ENCODE data around the gene NCCRP1.
"Not testable (repeated sequence)": the region's sequence is repeated elsewhere in the genome, so short reads cannot be mapped to it uniquely, and the experiment has no call there.

NCCRP1 gene

GRCh38 chr19:39212375-39212742 lies 15.6 kb downstream of the NCCRP1 start:
- Histone ChIP-seq H3K27ac (replicated peaks; ENCODE audit: low read length) (no peak overlapping the region), H4K8ac (ENCODE audit: low read depth, low read length) (no peak overlapping the region), H3K4ac (ENCODE audit: low read length) (no peak overlapping the region), H3K27me3 (ENCODE audit: control insufficient read depth in 3 of 3, insufficient read depth in 3 of 3, low read depth in 1 of 3, low read length in 3 of 3) (no peaks in the 10 kb centered on the region), H3K4me3 (ENCODE audit: low read length in 2 of 2) (no peak overlapping the region), H3K18ac (ENCODE audit: low read length) (no peak overlapping the region), H3K9me3 (replicated peaks in 1 of 2; ENCODE audit: control insufficient read depth in 2 of 2, insufficient read depth in 1 of 2, low read depth in 1 of 2, low read length in 2 of 2) (peaks cover 2 to 4% of the 10 kb centered on the region in 2 donors), H2BK120ac (ENCODE audit: low read depth, low read length) (no peak overlapping the region), H2BK12ac (ENCODE audit: low read length) (no peak overlapping the region), H2AK5ac (ENCODE audit: low read depth, low read length) (no peak overlapping the region), H3K9ac (ENCODE audit: low read depth, low read length, poor library complexity) (no peak overlapping the region), H3K14ac (ENCODE audit: low read length) (no peak overlapping the region), H3K23ac (ENCODE audit: low read depth, low read length, poor library complexity) (no peak overlapping the region), H2AFZ (ENCODE audit: low read length) (no peak overlapping the region), H3K4me1 (ENCODE audit: control insufficient read depth in 2 of 2, insufficient read depth in 1 of 2, low read depth in 1 of 2, low read length in 2 of 2) (no peaks in the 10 kb centered on the region), H3K4me2 (ENCODE audit: insufficient read depth, low read length, poor library complexity, severe bottlenecking) (no peak overlapping the region), H2BK5ac (ENCODE audit: low read length) (no peak overlapping the region), H4K91ac (ENCODE audit: low read depth, low read length, poor library complexity) (no peak overlapping the region), H3K36me3 (replicated peaks in 1 of 2; ENCODE audit: control insufficient read depth in 2 of 2, insufficient read depth in 2 of 2, low read length in 2 of 2) (no peaks in the 10 kb centered on the region), H3K79me1 (ENCODE audit: low read depth, low read length) (peaks cover 2% of the 10 kb centered on the region), H2BK15ac (ENCODE audit: low read length) (no peak overlapping the region)
- WGBS, 2 donors (ENCODE audit: extremely low coverage in 2 of 2, insufficient read length in 2 of 2, insufficient replicate concordance in 1 of 2) = no CpG with 5 or more reads among the region's 8 CpGs
- no peak for DNase-seq (ENCODE audit: low spot score)

GRCh38 chr19:39215323-39215722 lies 18.6 kb downstream of the NCCRP1 start:
- not testable (repeated sequence) for H3K79me1 ChIP-seq (ENCODE audit: low read depth, low read length); H3K36me3 ChIP-seq (replicated peaks in 1 of 2; ENCODE audit: control insufficient read depth in 2 of 2, insufficient read depth in 2 of 2, low read length in 2 of 2); H3K4ac ChIP-seq (ENCODE audit: low read length); H3K23ac ChIP-seq (ENCODE audit: low read depth, low read length, poor library complexity); H3K18ac ChIP-seq (ENCODE audit: low read length); H4K8ac ChIP-seq (ENCODE audit: low read depth, low read length); H2BK120ac ChIP-seq (ENCODE audit: low read depth, low read length); H2BK12ac ChIP-seq (ENCODE audit: low read length); H3K4me2 ChIP-seq (ENCODE audit: insufficient read depth, low read length, poor library complexity, severe bottlenecking); H3K9me3 ChIP-seq (replicated peaks in 1 of 2; ENCODE audit: control insufficient read depth in 2 of 2, insufficient read depth in 1 of 2, low read depth in 1 of 2, low read length in 2 of 2); H3K4me1 ChIP-seq (ENCODE audit: control insufficient read depth in 2 of 2, insufficient read depth in 1 of 2, low read depth in 1 of 2, low read length in 2 of 2); H3K27me3 ChIP-seq (ENCODE audit: control insufficient read depth in 3 of 3, insufficient read depth in 3 of 3, low read depth in 1 of 3, low read length in 3 of 3); H2AK5ac ChIP-seq (ENCODE audit: low read depth, low read length); H2AFZ ChIP-seq (ENCODE audit: low read length); H3K27ac ChIP-seq (replicated peaks; ENCODE audit: low read length); H3K9ac ChIP-seq (ENCODE audit: low read depth, low read length, poor library complexity); DNase-seq (ENCODE audit: low spot score); H2BK5ac ChIP-seq (ENCODE audit: low read length); H2BK15ac ChIP-seq (ENCODE audit: low read length); H3K4me3 ChIP-seq (ENCODE audit: low read length in 2 of 2); H4K91ac ChIP-seq (ENCODE audit: low read depth, low read length, poor library complexity); H3K14ac ChIP-seq (ENCODE audit: low read length)
- WGBS, 2 donors (ENCODE audit: extremely low coverage in 2 of 2, insufficient read length in 2 of 2, insufficient replicate concordance in 1 of 2) = no CpG with 5 or more reads among the region's 3 CpGs

- no peak overlapping the region for H3K9ac ChIP-seq (ENCODE audit: low read depth, low read length, poor library complexity)
- H3K79me1 ChIP-seq (ENCODE audit: low read depth, low read length) = no peaks in the 10 kb centered on the region
- no peaks in the 10 kb centered on the region for H3K36me3 ChIP-seq (replicated peaks in 1 of 2; ENCODE audit: control insufficient read depth in 2 of 2, insufficient read depth in 2 of 2, low read length in 2 of 2)
- H3K18ac ChIP-seq (ENCODE audit: low read length) = peak overlapping the region; percentile 28
- no peaks in the 10 kb centered on the region for H3K4me1 ChIP-seq (ENCODE audit: control insufficient read depth in 2 of 2, insufficient read depth in 1 of 2, low read depth in 1 of 2, low read length in 2 of 2)
- no peak overlapping the region for H3K14ac ChIP-seq (ENCODE audit: low read length)
- H3K27ac ChIP-seq (replicated peaks; ENCODE audit: low read length) = no peak overlapping the region
- H3K23ac ChIP-seq (ENCODE audit: low read depth, low read length, poor library complexity) = no peak overlapping the region
- H2BK12ac ChIP-seq (ENCODE audit: low read length) = no peak overlapping the region
- H3K27me3 ChIP-seq (ENCODE audit: control insufficient read depth in 3 of 3, insufficient read depth in 3 of 3, low read depth in 1 of 3, low read length in 3 of 3) = no peaks in the 10 kb centered on the region
- H2AFZ ChIP-seq (ENCODE audit: low read length) = no peak overlapping the region
- no peak overlapping the region for H4K91ac ChIP-seq (ENCODE audit: low read depth, low read length, poor library complexity)
- H3K4me3 ChIP-seq (ENCODE audit: low read length in 2 of 2) = no peak overlapping the region
- no peak overlapping the region for H2BK15ac ChIP-seq (ENCODE audit: low read length)
- no peak overlapping the region for H2BK120ac ChIP-seq (ENCODE audit: low read depth, low read length)
- no peak overlapping the region for H3K4ac ChIP-seq (ENCODE audit: low read length)
- H4K8ac ChIP-seq (ENCODE audit: low read depth, low read length) = no peak overlapping the region
- peaks cover 2 to 4% of the 10 kb centered on the region in 2 donors for H3K9me3 ChIP-seq (replicated peaks in 1 of 2; ENCODE audit: control insufficient read depth in 2 of 2, insufficient read depth in 1 of 2, low read depth in 1 of 2, low read length in 2 of 2)
- no peak for DNase-seq (ENCODE audit: low spot score)
- no peak overlapping the region for H2AK5ac ChIP-seq (ENCODE audit: low read depth, low read length)
- no peak overlapping the region for H2BK5ac ChIP-seq (ENCODE audit: low read length)
- WGBS, 2 donors (ENCODE audit: extremely low coverage in 2 of 2, insufficient read length in 2 of 2, insufficient replicate concordance in 1 of 2) = no CpG with 5 or more reads among the region's 5 CpGs
- no peak overlapping the region for H3K4me2 ChIP-seq (ENCODE audit: insufficient read depth, low read length, poor library complexity, severe bottlenecking)
Measured at GRCh38 chr19:39217094-39217493, 20.3 kb downstream of the NCCRP1 start.

GRCh38 chr19:39218230-39219007 lies 21.7 kb downstream of the NCCRP1 start:
- no CpG with 5 or more reads among the region's 15 CpGs for WGBS, 2 donors (ENCODE audit: extremely low coverage in 2 of 2, insufficient read length in 2 of 2, insufficient replicate concordance in 1 of 2)
- no peaks in the 10 kb centered on the region for H3K27me3 ChIP-seq (ENCODE audit: control insufficient read depth in 3 of 3, insufficient read depth in 3 of 3, low read depth in 1 of 3, low read length in 3 of 3)
- no peaks in the 10 kb centered on the region for H3K36me3 ChIP-seq (replicated peaks in 1 of 2; ENCODE audit: control insufficient read depth in 2 of 2, insufficient read depth in 2 of 2, low read length in 2 of 2)
- H3K4ac ChIP-seq (ENCODE audit: low read length) = no peak overlapping the region
- no peak overlapping the region for H3K18ac ChIP-seq (ENCODE audit: low read length)
- no peaks in the 10 kb centered on the region for H3K4me1 ChIP-seq (ENCODE audit: control insufficient read depth in 2 of 2, insufficient read depth in 1 of 2, low read depth in 1 of 2, low read length in 2 of 2)
- H4K91ac ChIP-seq (ENCODE audit: low read depth, low read length, poor library complexity) = no peak overlapping the region
- H3K9me3 ChIP-seq (replicated peaks in 1 of 2; ENCODE audit: control insufficient read depth in 2 of 2, insufficient read depth in 1 of 2, low read depth in 1 of 2, low read length in 2 of 2) = peaks cover 2 to 4% of the 10 kb centered on the region in 2 donors
- no peak overlapping the region for H2AK5ac ChIP-seq (ENCODE audit: low read depth, low read length)
- H3K9ac ChIP-seq (ENCODE audit: low read depth, low read length, poor library complexity) = no peak overlapping the region
- no peak overlapping the region for H2AFZ ChIP-seq (ENCODE audit: low read length)
- H3K4me2 ChIP-seq (ENCODE audit: insufficient read depth, low read length, poor library complexity, severe bottlenecking) = no peak overlapping the region
- no peaks in the 10 kb centered on the region for H3K79me1 ChIP-seq (ENCODE audit: low read depth, low read length)
- H3K4me3 ChIP-seq (ENCODE audit: low read length in 2 of 2) = no peak overlapping the region
- H3K23ac ChIP-seq (ENCODE audit: low read depth, low read length, poor library complexity) = no peak overlapping the region
- H2BK5ac ChIP-seq (ENCODE audit: low read length) = no peak overlapping the region
- no peak overlapping the region for H3K14ac ChIP-seq (ENCODE audit: low read length)
- H4K8ac ChIP-seq (ENCODE audit: low read depth, low read length) = no peak overlapping the region
- H2BK15ac ChIP-seq (ENCODE audit: low read length) = no peak overlapping the region
- DNase-seq (ENCODE audit: low spot score) = no peak
- no peak overlapping the region for H3K27ac ChIP-seq (replicated peaks; ENCODE audit: low read length)
- no peak overlapping the region for H2BK12ac ChIP-seq (ENCODE audit: low read length)
- H2BK120ac ChIP-seq (ENCODE audit: low read depth, low read length) = no peak overlapping the region

Data from neuronal stem cell (in vitro differentiated cells).